ENCODE data around the gene SLAMF1. TPM values are rescaled to one million over a fixed set of nuclear protein-coding genes. Genes with fewer than 3 reads are reported as not detected.

Gene SLAMF1
- total and polyA plus RNA-seq, 9 of the 15 experiments (the other 6 are each of a cell fraction or from before 2014, with no cell fraction given): 0.04 to 0.17 (median 0.11) TPM; not detected in 4

DNA sequence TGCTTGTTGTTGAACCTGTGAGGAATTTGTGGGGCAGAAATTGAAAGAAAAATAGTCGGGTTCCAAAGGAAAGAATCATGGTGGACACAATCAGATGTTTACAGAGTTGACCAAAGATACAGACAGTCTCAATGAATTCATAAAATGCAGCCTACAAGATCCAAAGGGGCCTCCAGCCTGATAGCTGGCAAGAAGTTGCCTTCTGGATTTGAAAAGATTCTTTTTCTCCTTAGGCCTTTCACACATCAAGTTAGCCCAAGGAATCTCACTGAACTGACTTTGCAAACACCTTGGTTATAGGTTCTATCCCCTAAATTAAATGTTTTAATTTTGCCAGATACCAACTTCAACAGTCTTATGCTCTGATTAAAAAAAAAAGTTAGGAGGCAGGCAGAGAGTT, 21.5 kb downstream of the SLAMF1 start (continued):
- TF ChIP-seq, protein P1, sequence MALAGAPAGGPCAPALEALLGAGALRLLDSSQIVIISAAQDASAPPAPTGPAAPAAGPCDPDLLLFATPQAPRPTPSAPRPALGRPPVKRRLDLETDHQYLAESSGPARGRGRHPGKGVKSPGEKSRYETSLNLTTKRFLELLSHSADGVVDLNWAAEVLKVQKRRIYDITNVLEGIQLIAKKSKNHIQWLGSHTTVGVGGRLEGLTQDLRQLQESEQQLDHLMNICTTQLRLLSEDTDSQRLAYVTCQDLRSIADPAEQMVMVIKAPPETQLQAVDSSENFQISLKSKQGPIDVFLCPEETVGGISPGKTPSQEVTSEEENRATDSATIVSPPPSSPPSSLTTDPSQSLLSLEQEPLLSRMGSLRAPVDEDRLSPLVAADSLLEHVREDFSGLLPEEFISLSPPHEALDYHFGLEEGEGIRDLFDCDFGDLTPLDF (CRISPR knock-in tag; IDR thresholded peaks at IDR 0.05): no peak
- no peak for TF ChIP-seq ZNF717 (CRISPR knock-in tag; IDR thresholded peaks at IDR 0.05)
- no peak for TF ChIP-seq CHCHD3 (CRISPR knock-in tag; IDR thresholded peaks at IDR 0.05)
- no peak for TF ChIP-seq PYGO2 (tag; IDR thresholded peaks at IDR 0.05)
- no peak for TF ChIP-seq NFRKB (IDR thresholded peaks at IDR 0.05; ENCODE audit: low read depth)
- TF ChIP-seq ZFP36 (IDR thresholded peaks at IDR 0.05; ENCODE audit: low read depth, low read length, partially characterized antibody): no peak
- TF ChIP-seq NR1H2 (CRISPR knock-in tag; IDR thresholded peaks at IDR 0.05): no peak

GRCh38 chr1:160624464-160624863, 22.4 kb downstream of the SLAMF1 start:
- intact Hi-C loops (cut with micrococcal nuclease): loop anchor here (10.0 kb wide), 1 partner anchor 140 kb away; no protein-coding TSS in a partner anchor
- no peaks in the 10 kb centered on the region for H3K36me3 ChIP-seq (ENCODE audit: control insufficient read depth, insufficient read depth, low read length)
- H2AFZ ChIP-seq (ENCODE audit: low read depth, low read length): no peak overlapping the region
- peaks cover 10 to 39% of the 10 kb centered on the region in 2 experiments; a peak in 4 of 5 replicates for H3K4me1 ChIP-seq (replicated peaks in 1 of 2; ENCODE audit: control insufficient read depth in 2 of 2, insufficient read depth in 2 of 2, low read length in 2 of 2)
- H3K79me2 ChIP-seq (ENCODE audit: control insufficient read depth, insufficient read depth, low read length): no peaks in the 10 kb centered on the region
- no peak overlapping the region for H3K27ac ChIP-seq (ENCODE audit: extremely low read depth, low read depth, low read length)
- no peaks in the 10 kb centered on the region for H3K9me1 ChIP-seq (ENCODE audit: control insufficient read depth, insufficient read depth, low read length)
- H3K27me3 ChIP-seq (ENCODE audit: control insufficient read depth in 2 of 2, insufficient read depth in 2 of 2, low read length in 2 of 2): no peaks in the 10 kb centered on the region
- no peak for ATAC-seq
- H3K4me2 ChIP-seq (ENCODE audit: insufficient read depth, low read length): no peak overlapping the region
- no peak for FAIRE-seq
- CTCF ChIA-PET (ENCODE audit: low intra/inter-chr PET ratio): no interaction called here
- POLR2A ChIA-PET: interaction anchor here (0.5 to 0.6 kb wide), 2 partner anchors 219 to 449 kb away, joined by 3 read pairs; no protein-coding TSS in a partner anchor
- H3K4me3 ChIP-seq: no peak overlapping the region
- no peak overlapping the region for H3K9ac ChIP-seq (ENCODE audit: insufficient read depth in 1 of 2, low read depth in 2 of 2, low read length in 2 of 2)
- TF ChIP-seq MAFF (IDR thresholded peaks at IDR 0.05; ENCODE audit: low read length): no peak
- no peak for DNase-seq (ENCODE audit: extremely low read depth in 1 of 4, low spot score in 3 of 4)
- H3K9me3 ChIP-seq (replicated peaks; ENCODE audit: control insufficient read depth, insufficient read depth, low read depth, low read length): no peaks in the 10 kb centered on the region
- WGBS (ENCODE audit: insufficient coverage, low coverage, missing lambda C conversion rate): 80% methylated on average over 3 of the region's 3 CpGs
- H4K20me1 ChIP-seq (replicated peaks; ENCODE audit: control insufficient read depth, insufficient read depth, low read length): no peaks in the 10 kb centered on the region
- in situ Hi-C loops (cut with MboI): no loop called here
- BruUV-seq (replicated peaks): no TSS peak
